Karpas-422 (cell line): ENCODE data around the gene ZNF775. TPM values are rescaled to one million over a fixed set of nuclear protein-coding genes. Genes with fewer than 3 reads are reported as not detected.

Experiments
- DNase-seq: peaks from one replicate; pipeline ENCODE4 v3.0.0-alpha.2; 2015
- H2AFZ ChIP-seq: fragments of 200-600 bp; sonication (generic); 2 replicates; pipeline ENCODE4 v1.6.1; 2014; ENCODE audit warnings: antibody characterized with exemption, low read length, mixed read lengths
- H3K27ac ChIP-seq: fragments of 200-600 bp; sonication (generic); 2 replicates; pipeline ENCODE4 v1.5.1; 2014; ENCODE audit warnings: mild to moderate bottlenecking, low read length, moderate library complexity
- H3K27me3 ChIP-seq: fragments of 200-600 bp; sonication (generic); 2 replicates; pipeline ENCODE4 v1.6.1; 2014; ENCODE audit warnings: low read length, mixed read lengths
- H3K36me3 ChIP-seq: fragments of 200-600 bp; sonication (generic); 2 replicates; pipeline ENCODE4 v1.6.1; 2014; ENCODE audit warnings: low read length, mixed read lengths; ENCODE audit not compliant: insufficient read depth
- H3K4me1 ChIP-seq: fragments of 200-600 bp; sonication (generic); 2 replicates; pipeline ENCODE4 v1.6.1; 2014; ENCODE audit warnings: mild to moderate bottlenecking, low read length, mixed read lengths
- H3K4me2 ChIP-seq: fragments of 200-600 bp; sonication (generic); 2 replicates; pipeline ENCODE4 v1.6.1; 2014; ENCODE audit warnings: low read length, low read depth, mild to moderate bottlenecking; ENCODE audit not compliant: poor library complexity, severe bottlenecking
- H3K4me3 ChIP-seq: fragments of 200-600 bp; sonication (generic); 2 replicates; pipeline ENCODE4 v1.5.1; 2014; ENCODE audit warnings: mild to moderate bottlenecking, antibody characterized with exemption, low read length, mixed read lengths
- H3K79me2 ChIP-seq: fragments of 200-600 bp; sonication (generic); 2 replicates; pipeline ENCODE4 v1.6.1; 2014; ENCODE audit warnings: mild to moderate bottlenecking, low read length, mixed read lengths
- H3K9ac ChIP-seq: fragments of 200-600 bp; sonication (generic); 2 replicates; pipeline ENCODE4 v1.6.0; 2014; ENCODE audit warnings: low read length
- H3K9me2 ChIP-seq: fragments of 200-600 bp; sonication (generic), shearing (Covaris generic); replicated peaks from 2 replicates; pipeline ENCODE4 v1.6.0; 2014; ENCODE audit warnings: mild to moderate bottlenecking, low read length, moderate library complexity; ENCODE audit not compliant: insufficient read depth
- H3K9me3 ChIP-seq: fragments of 300-700, 200-600 bp; sonication (generic); 2 replicates; pipeline ENCODE4 v1.6.1; 2014; ENCODE audit warnings: low read length, mixed read lengths
- H4K20me1 ChIP-seq: fragments of 200-600 bp; sonication (generic); 2 replicates; pipeline ENCODE4 v1.6.1; 2014; ENCODE audit warnings: mild to moderate bottlenecking, antibody characterized with exemption, low read length, low read depth; ENCODE audit not compliant: insufficient read depth
- total RNA-seq: library from RNA; depleted of rRNA; stranded (reverse); fragments of >200 nt; shearing (Covaris generic); gene quantifications from 2 replicates; pipeline ENCODE4 v1.2.3, GENCODE V29; 2014; ENCODE audit warnings: low replicate concordance

The ZNF775 gene
- total RNA-seq, 1 experiment from 2014 or later = 1.5 TPM

GRCh38 chr7:150341263-150342120 is 37.6 kb upstream of the ZNF775 start, which contains the start of gene RARRES2:
RARRES2 (minus strand) TSS chr7:150341629; CDS start chr7:150340609, 1,020 bp downstream.
- Histone ChIP-seq H3K79me2 (no peaks in the 10 kb centered on the region), H2AFZ (no peak within 1 kb of the TSS), H3K4me2 (no peak within 1 kb of the TSS)

GRCh38 chr7:150342121-150342408 is 37.1 kb upstream of the ZNF775 start:
- H3K79me2 ChIP-seq = no peaks in the 10 kb centered on the region
- no peaks in the 10 kb centered on the region for H3K27me3 ChIP-seq

More at GRCh38 chr7:150341263-150342120, 37.6 kb upstream of the ZNF775 start, which contains the start of gene RARRES2:
- Histone ChIP-seq H3K9me2 (no peaks in the 10 kb centered on the region), H3K27ac (no peak within 1 kb of the TSS), H4K20me1 (no peaks in the 10 kb centered on the region), H3K4me1 (no peaks in the 10 kb centered on the region), H3K4me3 (no peak within 1 kb of the TSS), H3K27me3 (no peaks in the 10 kb centered on the region), H3K9me3 (peaks cover 6% of the 10 kb centered on the region; the same call in 1 of the 2 replicates), H3K36me3 (no peaks in the 10 kb centered on the region), H3K9ac (no peak within 1 kb of the TSS)
- no peak for DNase-seq

GRCh38 chr7:150343225-150343624 is 35.9 kb upstream of the ZNF775 start:
- H3K4me1 ChIP-seq = no peaks in the 10 kb centered on the region
- DNase-seq = no peak
- H3K27me3 ChIP-seq = no peaks in the 10 kb centered on the region
- peaks cover 6% of the 10 kb centered on the region; the same call in 1 of the 2 replicates for H3K9me3 ChIP-seq
- H4K20me1 ChIP-seq = no peaks in the 10 kb centered on the region
- no peaks in the 10 kb centered on the region for H3K79me2 ChIP-seq
- no peaks in the 10 kb centered on the region for H3K36me3 ChIP-seq
- H3K27ac ChIP-seq = no peak overlapping the region
- H3K4me2 ChIP-seq = no peak overlapping the region
- no peak overlapping the region for H2AFZ ChIP-seq
- no peaks in the 10 kb centered on the region for H3K9me2 ChIP-seq
- H3K4me3 ChIP-seq = no peak overlapping the region
- no peak overlapping the region for H3K9ac ChIP-seq

More at GRCh38 chr7:150342121-150342408, 37.1 kb upstream of the ZNF775 start:
- Histone ChIP-seq H3K4me2 (no peak overlapping the region), H3K9ac (no peak overlapping the region), H3K36me3 (no peaks in the 10 kb centered on the region), H4K20me1 (no peaks in the 10 kb centered on the region), H2AFZ (no peak overlapping the region), H3K27ac (no peak overlapping the region), H3K4me1 (no peaks in the 10 kb centered on the region), H3K9me2 (no peaks in the 10 kb centered on the region), H3K4me3 (no peak overlapping the region), H3K9me3 (peaks cover 6% of the 10 kb centered on the region; the same call in 1 of the 2 replicates)
- no peak for DNase-seq

- Histone ChIP-seq H3K27me3 (no peaks in the 10 kb centered on the region), H3K36me3 (no peaks in the 10 kb centered on the region), H3K9me3 (peaks cover 6% of the 10 kb centered on the region; the same call in 1 of the 2 replicates), H3K9ac (no peak overlapping the region), H3K4me3 (no peak overlapping the region), H2AFZ (no peak overlapping the region), H3K79me2 (no peaks in the 10 kb centered on the region), H4K20me1 (no peaks in the 10 kb centered on the region), H3K4me1 (no peaks in the 10 kb centered on the region), H3K4me2 (no peak overlapping the region), H3K9me2 (no peaks in the 10 kb centered on the region), H3K27ac (no peak overlapping the region)
- DNase-seq = no peak
Observed at GRCh38 chr7:150344299-150344698, 34.8 kb upstream of the ZNF775 start.

- H3K9me3 ChIP-seq = peaks cover 6% of the 10 kb centered on the region; the same call in 1 of the 2 replicates
- no peak overlapping the region for H3K4me3 ChIP-seq
- no peak overlapping the region for H3K27ac ChIP-seq
- DNase-seq = no peak
- H3K9me2 ChIP-seq = no peaks in the 10 kb centered on the region
- no peak overlapping the region for H2AFZ ChIP-seq
- no peaks in the 10 kb centered on the region for H3K4me1 ChIP-seq
- H3K9ac ChIP-seq = no peak overlapping the region
- H3K27me3 ChIP-seq = no peaks in the 10 kb centered on the region
- H3K36me3 ChIP-seq = no peaks in the 10 kb centered on the region
- H3K79me2 ChIP-seq = no peaks in the 10 kb centered on the region
- no peak overlapping the region for H3K4me2 ChIP-seq
- no peaks in the 10 kb centered on the region for H4K20me1 ChIP-seq
Observed at GRCh38 chr7:150345012-150345411, 34.1 kb upstream of the ZNF775 start.

GRCh38 chr7:150346922-150347321 is 32.2 kb upstream of the ZNF775 start:
- no peaks in the 10 kb centered on the region for H3K27me3 ChIP-seq
- no peak overlapping the region for H2AFZ ChIP-seq
- no peak overlapping the region for H3K27ac ChIP-seq
- no peaks in the 10 kb centered on the region for H4K20me1 ChIP-seq
- DNase-seq = no peak
- no peak overlapping the region for H3K4me2 ChIP-seq
- no peaks in the 10 kb centered on the region for H3K36me3 ChIP-seq
- no peak overlapping the region for H3K4me3 ChIP-seq
- H3K9me3 ChIP-seq = peaks cover 6% of the 10 kb centered on the region; the same call in 1 of the 2 replicates
- no peaks in the 10 kb centered on the region for H3K4me1 ChIP-seq
- no peaks in the 10 kb centered on the region for H3K79me2 ChIP-seq
- no peak overlapping the region for H3K9ac ChIP-seq
- no peaks in the 10 kb centered on the region for H3K9me2 ChIP-seq

- Histone ChIP-seq H4K20me1 (no peaks in the 10 kb centered on the region), H3K27ac (no peak overlapping the region), H3K9me3 (no peaks in the 10 kb centered on the region), H3K4me3 (no peak overlapping the region), H3K36me3 (no peaks in the 10 kb centered on the region), H3K9me2 (no peaks in the 10 kb centered on the region), H3K4me2 (no peak overlapping the region), H3K79me2 (no peaks in the 10 kb centered on the region), H3K9ac (no peak overlapping the region), H3K4me1 (no peaks in the 10 kb centered on the region), H3K27me3 (no peaks in the 10 kb centered on the region), H2AFZ (no peak overlapping the region)
- DNase-seq = no peak
Observed at GRCh38 chr7:150351587-150352194, 27.4 kb upstream of the ZNF775 start.

- Histone ChIP-seq H3K9ac (no peak overlapping the region), H3K9me2 (no peaks in the 10 kb centered on the region), H3K27me3 (no peaks in the 10 kb centered on the region), H4K20me1 (no peaks in the 10 kb centered on the region), H3K4me2 (no peak overlapping the region), H2AFZ (no peak overlapping the region), H3K27ac (no peak overlapping the region), H3K79me2 (no peaks in the 10 kb centered on the region), H3K4me3 (no peak overlapping the region), H3K36me3 (no peaks in the 10 kb centered on the region), H3K9me3 (no peaks in the 10 kb centered on the region), H3K4me1 (no peaks in the 10 kb centered on the region)
- DNase-seq = no peak
Observed at GRCh38 chr7:150355666-150356059, 23.5 kb upstream of the ZNF775 start.
